Fibroblast of gingiva (primary cell): ENCODE results near the gene SORD.
A peak's percentile ranks its signal among the peaks of the same experiment; 100 is the strongest.
"Not testable (repeated sequence)": the region's sequence is repeated elsewhere in the genome, so short reads cannot be mapped to it uniquely, and the experiment has no call there.

Experiments
- DNase-seq: peaks from one replicate; pipeline ENCODE4 v3.0.0-alpha.2; 2011; ENCODE audit warnings: low read depth

SORD gene

DNA sequence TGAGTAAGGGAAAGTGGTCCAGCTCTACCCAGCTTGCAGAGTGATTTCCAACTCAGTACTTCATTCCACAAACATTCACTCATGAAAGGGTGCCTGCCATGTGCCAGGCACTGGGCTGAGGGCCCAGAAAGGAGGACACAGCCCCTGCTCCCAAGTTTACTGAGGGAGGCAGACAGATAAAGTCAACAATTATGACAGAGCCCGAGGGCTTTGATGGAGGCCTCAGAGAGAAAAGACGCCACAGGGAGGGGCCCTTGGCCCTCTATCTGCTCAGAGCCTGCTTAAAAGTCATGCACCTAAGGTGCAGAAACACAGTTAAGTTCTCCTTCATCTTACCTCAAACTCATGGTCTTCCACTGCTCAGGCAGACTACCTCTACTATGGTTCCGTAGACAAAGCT, 1.7 kb downstream of the SORD start:
- DNase-seq, result not testable (repeated sequence)

DNA sequence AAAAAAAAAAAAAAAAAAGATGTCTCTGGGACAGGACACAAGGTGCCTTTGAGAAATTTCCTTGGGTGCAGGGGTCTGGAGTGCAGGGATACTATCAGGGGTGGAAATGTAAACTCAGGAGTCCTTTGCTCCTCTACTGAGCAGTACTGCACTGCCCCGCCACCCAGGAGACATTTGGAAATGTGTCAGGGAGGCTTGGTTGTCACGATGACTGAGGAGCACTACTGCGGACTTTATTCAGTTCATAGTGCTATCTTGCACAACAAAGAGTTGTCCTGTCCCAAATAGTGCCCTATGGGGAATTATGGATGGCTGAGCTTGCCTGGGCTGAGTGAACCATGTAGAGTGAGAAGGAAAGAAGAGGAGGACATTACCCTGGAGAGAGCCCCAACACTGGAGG, 2.6 kb downstream of the SORD start:
- DNase-seq, result not testable (repeated sequence)

DNA sequence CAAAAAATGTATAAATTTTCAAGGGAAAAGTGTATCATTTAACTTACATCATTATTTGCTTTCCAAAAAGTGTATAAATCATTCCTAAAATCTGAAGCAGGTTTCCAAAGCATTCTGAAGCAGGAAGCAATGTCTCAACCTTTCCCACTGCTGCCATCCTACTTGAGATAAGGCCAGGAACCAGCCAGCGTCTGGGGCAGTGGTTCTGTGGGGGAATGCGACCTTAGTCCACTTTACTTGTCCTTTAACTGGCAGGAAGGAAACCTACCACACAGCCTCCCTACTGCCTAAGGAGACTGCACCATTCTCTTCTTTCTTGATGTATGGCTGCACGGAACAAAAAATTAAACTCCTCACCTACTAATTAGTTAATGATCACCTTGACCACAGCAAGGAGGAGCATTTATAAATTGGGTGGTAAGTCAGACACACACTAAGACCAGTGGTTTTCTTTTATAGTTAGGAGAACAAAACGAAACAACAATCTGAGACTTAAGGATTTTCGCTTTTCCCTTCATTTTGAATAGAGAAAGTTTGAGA, 3.7 kb downstream of the SORD start:
- no peak for DNase-seq

DNA sequence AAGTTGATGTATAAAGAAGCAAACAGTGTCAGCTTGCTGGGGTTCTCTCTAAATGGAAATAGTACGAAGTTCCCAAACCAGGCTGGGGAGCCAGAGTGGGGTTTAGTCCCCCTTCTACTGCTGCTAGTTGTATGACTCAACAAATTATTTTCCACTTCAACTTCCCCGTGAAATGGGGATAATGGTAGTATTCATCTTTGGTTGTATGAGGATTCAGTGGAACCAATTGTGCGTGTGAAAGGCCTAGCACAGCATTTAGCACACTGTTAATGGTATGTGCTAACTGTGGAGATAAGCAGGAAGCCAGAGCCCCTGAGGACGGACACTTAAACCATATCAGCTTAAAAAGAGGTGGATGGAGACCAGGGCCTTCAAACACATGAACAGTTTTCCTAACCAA, 4.2 kb downstream of the SORD start:
- no peak for DNase-seq

DNA sequence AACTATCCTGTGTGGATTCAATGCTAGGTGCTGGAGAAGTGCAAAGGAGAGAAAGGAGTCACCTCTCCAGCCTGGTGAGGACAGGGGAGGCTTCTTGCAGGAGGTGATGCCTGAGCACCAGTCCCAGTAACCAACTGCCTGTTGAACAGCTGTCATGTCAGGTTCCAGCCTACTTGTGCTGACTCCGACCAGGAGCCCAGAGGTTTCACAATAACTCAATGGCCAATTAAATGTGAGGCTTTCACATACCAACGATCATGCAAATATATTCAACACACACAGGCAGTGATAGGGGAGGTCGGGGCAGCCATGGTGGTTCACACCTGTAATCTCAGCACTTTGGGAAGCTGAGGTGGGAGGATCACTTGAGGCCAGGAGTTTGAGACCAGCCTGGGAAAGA, 7.7 kb downstream of the SORD start:
- no peak for DNase-seq

DNA sequence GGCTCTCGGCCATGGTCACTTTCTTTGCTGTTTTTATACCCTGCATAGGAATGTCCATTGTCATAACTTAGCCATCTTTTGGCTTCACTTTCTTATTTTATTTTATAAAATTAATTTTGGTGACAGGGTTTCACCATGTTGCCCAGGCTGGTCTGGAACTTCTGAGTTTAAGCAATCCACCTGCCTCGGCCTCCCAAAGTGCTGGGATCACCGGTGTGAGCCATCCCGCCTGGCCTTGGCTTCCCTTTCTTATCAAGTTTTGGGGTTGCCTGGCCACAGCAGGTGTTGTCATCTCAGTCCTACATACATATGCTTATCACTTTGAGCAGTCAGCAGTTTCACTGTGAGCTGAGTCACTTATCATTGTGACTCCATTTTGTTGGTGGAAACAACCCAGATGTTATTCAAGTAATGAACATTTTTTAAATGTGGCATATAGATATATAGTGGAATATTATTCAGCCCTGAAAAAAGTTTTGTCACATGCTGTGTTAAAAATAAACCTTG, 8.6 kb downstream of the SORD start:
- not testable (repeated sequence) for DNase-seq

DNA sequence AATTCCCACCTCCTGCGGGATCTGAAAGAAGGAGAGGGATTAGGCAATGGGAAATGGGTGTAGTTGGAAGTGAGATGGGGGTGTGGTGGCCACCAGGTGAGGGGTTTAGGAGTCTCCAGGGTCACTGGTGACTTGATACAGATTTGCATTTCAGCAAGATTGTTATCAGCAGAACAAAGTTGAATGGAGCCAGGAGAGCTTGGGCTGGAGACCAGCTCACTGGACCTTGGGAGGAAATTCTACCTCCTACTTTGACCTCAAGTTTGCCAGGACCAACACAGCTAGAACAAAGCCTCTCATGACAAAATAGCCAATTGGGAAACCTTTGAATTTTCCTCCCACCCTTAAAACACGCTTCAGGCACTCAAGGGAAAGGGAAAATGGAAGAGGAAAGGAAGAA, 9.5 kb downstream of the SORD start:
- DNase-seq, result not testable (repeated sequence)

DNA sequence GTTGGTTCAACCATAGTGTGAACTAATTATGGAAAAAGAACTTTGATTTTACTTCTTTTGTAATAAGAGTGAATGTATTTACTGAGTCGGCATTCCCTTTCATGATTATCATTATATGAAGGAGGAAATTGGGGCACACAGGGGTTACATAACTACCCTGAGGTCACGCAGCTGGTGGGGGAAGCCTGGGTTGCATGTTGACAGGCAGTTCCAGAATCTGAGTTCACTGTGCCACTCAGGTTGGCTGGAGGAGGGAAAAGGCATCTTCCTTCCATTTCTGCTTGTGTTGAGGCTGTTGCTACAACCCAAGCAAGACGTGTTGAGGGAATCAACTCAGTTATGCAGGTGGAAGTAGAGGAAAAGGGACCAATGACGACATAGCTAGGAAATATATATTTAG, 11.1 kb downstream of the SORD start:
- not testable (repeated sequence) for DNase-seq

DNA sequence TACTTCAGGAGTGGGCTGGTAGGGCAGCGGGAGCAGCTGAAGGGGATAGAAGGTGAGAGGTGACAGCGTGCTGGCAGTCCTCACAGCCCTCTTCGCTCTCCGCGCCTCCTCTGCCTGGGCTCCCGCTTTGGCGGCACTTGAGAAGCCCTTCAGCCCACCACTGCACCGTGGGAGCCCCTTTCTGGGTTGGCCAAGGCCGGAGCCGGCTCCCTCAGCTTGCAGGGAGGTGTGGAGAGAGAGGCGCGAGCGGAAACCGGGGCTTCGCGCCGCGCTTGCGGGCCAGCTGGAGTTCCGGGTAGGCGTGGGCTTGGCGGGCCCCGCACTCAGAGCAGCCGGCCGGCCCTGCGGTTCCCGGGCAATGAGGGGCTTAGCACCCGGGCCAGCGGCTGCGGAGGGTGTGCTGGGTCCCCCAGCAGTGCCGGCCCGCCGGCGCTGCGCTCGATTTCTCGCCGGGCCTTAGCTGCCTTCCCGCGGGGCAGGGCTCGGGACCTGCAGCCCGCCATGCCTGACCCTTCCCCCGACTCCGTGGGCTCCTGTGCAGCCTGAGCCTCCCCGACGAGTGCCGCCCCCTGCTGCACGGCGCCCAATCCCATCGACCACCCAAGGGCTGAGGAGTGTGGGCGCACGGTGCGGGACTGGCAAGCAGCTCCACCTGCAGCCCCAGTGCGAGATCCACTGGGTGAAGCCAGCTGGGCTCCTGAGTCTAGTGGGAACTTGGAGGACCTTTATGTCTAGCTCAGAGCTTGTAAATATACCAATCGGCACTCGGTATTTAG, 11.8 kb downstream of the SORD start:
- not testable (repeated sequence) for DNase-seq

DNA sequence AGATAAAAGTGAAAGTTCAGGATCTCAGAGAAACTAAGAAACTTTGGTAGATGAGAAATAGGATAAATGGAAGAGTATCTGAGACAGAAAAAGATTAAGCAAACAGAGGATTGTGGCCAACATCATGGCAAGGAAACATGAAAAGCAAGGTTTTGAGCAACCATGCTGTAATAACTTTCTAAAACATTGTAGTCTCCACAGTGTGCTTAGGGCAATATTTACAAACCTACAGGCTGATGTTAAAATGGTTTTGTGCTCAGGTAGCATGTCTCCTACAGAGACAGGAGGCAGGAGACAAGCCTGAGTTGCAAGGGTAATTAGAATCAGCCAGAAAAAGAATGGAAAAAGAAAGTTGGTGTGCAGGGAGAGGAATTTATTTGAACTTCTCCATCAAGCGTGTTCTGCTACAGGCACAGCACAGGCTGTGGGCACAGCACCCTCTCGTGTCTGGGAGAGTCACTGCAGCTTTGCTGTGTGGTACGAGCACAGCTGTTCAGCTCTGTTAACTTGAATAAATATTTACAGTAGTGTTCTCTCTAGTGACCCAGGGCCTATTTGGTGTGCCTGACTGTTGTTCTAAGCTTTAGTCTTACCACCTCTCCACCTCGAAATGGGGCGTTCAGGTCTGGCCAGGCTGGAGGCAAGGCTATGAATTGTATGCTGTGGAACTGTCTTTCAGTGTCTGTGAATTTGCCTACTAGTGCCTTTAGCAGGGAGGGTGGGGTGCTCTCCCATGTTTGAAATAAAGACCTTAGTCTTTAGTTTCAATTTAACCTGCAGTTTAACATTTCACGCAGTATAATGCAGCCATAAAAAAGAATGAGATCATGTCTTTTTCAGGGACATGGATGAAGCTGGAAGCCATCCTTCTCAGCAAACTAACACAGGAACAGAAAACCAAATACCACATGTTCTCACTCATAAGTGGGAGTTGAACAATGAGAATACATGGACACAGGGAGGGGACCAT, 14.1 kb downstream of the SORD start:
- peak; percentile 63 for DNase-seq

DNA sequence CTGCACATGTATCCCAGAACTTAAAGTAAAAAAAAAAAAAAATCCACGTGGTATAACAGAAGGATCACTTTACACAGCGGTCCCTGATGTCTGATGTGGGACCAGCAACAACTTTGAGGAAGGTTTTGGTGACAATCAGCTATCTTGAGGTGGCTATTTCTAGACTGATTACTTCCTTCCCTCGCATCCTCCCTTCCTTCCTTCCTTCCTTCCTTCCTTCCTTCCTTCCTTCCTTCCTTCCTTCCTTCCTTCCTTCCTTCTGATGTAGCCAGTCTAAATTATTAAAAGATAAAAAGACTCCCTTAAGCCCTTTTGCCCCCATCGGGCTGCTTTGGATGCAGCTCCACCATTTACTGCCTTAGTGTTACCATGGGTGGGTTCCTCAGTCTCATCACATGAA, 14.9 kb downstream of the SORD start:
- DNase-seq, result no peak

DNA sequence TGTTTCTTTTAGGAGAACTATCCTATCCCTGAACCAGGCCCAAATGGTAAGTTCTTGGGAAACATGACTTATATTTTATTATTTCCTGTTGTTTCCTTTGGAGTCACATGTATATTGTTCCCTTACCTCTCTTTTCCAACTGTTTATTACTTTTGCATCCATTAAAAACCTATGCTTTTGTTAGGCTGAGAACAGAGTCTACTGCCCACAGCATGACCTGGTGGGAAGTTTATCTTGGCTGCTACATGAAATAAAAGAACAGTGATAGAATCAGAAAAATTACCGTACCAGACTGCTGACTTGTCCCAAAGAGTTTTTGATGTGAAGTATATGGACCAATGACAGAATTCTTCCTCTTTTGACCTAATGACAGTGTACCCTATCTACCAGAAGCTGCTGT, 17.4 kb downstream of the SORD start:
- not testable (repeated sequence) for DNase-seq

DNA sequence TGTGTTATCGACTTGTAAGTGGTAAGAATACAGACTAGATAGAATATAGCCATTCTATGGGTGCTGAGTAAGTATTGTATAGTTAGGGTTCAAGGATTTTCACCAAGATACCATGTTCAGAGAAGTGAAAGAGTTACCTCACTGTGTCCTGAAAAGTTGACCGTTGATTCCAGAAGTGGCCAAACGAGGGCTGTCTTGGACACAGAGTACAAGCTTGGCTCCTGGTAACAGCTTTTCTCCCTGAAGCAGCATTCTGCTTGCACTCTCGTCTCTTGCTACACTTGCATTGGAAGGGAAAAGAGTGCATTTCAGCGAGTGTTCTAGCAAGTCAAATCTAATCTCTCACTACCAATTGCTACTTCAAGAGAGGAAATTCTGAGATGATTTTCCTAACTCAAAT, 18.5 kb downstream of the SORD start:
- not testable (repeated sequence) for DNase-seq

DNA sequence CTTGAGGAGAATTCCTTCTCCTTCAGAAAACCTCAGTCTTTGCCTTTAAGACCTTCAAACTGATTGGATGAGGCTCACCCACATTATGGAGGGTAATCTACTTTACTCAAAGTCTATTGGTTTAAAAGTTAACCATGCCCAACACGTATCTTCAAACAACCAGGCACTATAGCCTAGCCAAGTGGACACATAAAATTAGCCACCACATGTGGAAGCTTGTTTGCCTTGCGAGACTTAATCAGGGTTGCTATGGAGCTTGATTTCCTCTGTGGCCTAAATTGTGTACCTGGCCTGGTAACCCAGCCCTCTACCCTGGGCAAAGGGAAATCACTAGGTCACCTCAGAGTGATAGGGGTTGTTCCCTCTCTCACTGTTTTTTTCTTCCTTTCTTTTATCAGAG, 19.9 kb downstream of the SORD start:
- DNase-seq, result not testable (repeated sequence)

DNA sequence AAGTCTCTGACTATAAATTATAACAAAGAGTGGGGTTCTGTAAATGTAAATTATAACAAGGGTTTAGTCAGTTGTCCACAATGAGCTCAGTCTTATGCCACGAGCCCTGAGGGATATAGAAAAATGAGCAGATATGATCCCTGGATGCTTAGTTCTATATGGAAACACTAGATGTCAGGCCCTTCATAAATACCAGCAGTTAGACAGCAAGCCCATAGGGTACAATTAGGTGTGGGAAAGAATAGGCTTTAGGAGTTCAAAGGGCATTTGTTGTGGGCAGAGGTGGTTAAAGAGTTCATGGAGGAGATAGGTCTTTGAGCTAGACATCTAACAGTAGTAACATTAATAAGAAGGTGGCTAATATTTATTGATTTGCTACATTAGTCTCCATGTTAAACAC, 21.3 kb downstream of the SORD start:
- not testable (repeated sequence) for DNase-seq

DNA sequence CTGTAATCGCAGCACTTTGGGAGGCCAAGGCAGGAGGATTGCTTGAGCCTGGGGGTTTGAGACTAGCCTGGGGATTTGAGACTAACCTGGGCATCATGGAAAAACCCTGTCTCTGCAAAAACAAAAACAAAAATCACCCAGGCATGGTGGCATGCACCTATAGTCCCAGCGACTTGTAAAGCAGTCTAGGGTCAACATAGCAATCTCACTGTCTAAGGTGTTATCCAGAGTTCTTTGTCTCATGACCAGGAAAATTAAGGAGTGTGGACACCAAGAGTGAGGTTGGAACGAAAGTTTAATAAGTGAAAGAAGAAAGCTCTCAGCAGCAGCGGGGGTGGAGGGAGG, 25.4 kb downstream of the SORD start:
- DNase-seq, result not testable (repeated sequence)

DNA sequence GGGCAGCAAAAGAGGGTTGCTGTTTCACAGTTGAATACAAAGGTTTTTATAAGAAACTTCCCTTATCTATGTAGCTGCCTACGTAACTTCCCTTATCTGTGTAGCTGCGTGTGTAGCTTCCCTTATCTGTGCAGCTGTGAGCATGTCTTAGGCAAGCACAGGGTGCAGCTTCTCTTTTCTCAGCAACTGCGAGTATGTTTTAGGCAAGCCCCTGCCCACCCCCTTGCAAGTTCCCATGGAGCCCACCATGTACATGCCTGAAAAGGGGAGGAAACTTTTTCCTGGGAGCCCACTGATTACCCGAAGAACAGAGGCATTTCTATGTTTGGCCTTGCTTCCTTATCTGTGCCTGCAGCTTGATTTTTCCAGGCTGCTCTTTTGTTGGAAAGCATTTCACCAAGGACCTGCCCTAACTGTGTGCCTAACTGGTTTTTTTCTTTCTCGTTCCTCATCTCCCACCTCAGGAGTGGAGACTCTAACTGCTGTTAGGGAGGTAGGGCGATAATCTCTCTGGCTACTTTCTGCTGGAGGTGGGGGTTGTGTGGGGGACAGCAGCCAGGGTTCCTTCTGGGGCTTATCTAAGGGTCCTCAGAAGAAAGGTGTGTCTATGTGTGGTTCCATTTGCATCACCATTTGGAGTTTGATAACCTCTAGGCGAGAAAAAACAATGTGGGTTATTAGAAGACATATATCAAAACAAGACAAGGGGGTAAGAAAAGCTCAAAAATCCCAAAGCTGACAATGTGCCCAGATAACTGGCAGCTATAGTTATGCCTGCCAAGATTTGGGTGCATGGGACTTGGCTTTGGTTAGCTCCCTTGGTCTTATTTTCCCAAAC, 26.0 kb downstream of the SORD start:
- DNase-seq, result no peak

DNA sequence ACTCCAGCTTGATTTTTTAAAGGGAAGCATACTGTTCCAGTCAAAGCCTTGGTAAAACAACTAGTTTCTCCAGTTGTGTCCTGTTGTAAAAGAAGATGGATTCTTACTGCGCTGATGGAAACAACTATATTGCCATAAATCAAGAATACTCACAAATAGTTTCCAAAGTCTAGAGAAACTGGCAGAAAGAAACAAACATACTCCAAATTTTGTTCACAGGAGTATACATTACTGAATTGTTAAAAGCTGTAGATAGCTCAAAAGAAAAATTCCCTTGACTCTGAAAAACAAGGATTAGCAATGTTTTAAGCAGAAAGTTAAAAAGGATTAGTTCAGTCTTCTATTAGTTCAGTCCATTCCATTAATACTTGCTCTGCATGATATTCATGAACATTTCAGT, 27.6 kb downstream of the SORD start:
- no peak for DNase-seq

DNA sequence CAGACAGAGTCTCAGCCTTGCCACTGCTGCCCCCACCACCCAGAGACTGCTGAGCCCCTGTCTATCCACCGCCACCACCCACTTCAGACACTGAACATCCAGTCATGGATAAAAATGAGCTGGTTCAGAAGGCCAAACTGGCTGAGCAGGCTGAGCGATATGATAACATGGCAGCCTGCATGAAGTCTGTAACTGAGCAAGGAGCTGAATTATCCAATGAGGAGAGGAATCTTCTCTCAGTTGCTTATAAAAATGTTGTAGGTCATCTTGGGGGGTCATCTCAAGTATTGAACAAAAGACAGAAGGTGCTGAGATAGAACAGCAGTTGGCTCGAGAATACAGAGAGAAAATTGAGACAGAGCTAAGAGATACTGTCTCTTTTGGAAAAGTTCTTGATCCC, 29.7 kb downstream of the SORD start:
- DNase-seq, result not testable (repeated sequence)

DNA sequence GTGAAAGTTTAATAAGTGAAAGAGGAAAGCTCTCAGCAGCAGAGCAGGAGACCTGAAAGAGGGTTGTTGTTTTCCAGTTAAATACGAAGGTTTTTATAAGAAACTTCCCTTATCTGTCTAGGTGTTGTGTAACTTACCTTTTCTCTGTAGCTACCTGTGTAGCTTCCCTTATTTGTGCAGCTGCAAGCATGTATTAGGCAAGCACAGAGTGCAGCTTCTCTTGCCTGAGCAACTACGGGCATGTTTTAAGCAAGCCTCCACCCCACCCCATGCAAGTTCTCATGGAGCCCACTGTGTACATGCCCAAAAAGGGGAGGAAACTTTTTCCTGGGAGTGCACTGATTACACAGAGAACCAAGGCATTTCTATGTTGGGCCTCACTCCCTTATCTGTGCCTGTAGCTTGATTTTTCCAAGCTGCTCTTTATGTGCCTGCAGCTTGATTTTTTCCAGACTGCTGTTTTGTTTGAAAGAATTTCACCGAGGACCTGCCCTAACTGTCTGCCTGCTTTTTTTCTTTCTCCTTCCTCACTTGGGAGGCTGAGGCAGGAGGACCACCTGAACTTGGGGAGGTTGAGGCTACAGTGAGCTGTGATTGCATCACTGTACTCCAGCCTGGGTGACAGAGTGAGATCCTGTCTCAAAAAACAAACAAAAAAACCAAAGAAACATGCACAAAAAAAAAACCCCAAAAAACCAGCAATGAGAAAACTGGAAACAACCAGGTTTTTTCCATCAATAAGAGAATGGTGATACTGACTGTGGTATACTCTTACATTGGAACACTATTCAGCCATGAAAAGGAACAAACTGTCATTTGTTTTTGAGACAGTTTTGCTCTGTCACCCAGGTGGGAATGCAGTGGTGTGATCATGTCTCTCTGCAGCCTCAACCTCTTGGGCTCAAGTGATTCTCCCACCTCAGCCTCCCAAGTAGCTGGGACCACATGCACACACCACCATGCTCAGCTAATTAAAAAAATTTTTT, 36.0 kb downstream of the SORD start:
- DNase-seq, result not testable (repeated sequence)
